Caco-2 (cell line): ENCODE results near the gene SKOR1. TPM values are rescaled to one million over a fixed set of nuclear protein-coding genes. Genes with fewer than 3 reads are reported as not detected.

Experiments
- BruUV-seq: library from RNA; stranded (reverse); fragments of 400-500 nt; replicated peaks from 2 replicates; lab custom pipeline; 2021; lab: Mats Ljungman, UMichigan
- CTCF ChIA-PET: fragments of 300-600 bp; sonication (Branson Sonifier 250); formaldehyde crosslinking; loops from one replicate; lab custom pipeline; 2022; ENCODE audit warnings: antibody characterized with exemption; lab: Charles Lee
- POLR2A ChIA-PET: fragments of 300-600 bp; sonication (Branson Sonifier 250); formaldehyde crosslinking; loops from one replicate; lab custom pipeline; 2022; ENCODE audit warnings: antibody characterized with exemption; lab: Charles Lee
- DNase-seq, 2 experiments: peaks; one replicate each; pipeline versions ENCODE4 v3.0.0 to v3.0.0-alpha.2; 2020 to 2022
- H3K27me3 ChIP-seq: replicated peaks from 2 replicates; pipeline ENCODE4 v1.6.0; 2011; ENCODE audit warnings: low read length; ENCODE audit not compliant: control insufficient read depth, insufficient read depth
- H3K36me3 ChIP-seq: 2 replicates; pipeline ENCODE4 v1.5.1; 2011; ENCODE audit warnings: low read length; ENCODE audit not compliant: control insufficient read depth, insufficient read depth
- H3K4me1 ChIP-seq: fragments of 250-450 bp; sonication (Bioruptor Pico); 2 replicates; pipeline ENCODE4 v1.5.1; 2020; ENCODE audit warnings: mild to moderate bottlenecking
- H3K4me3 ChIP-seq: 2 replicates; pipeline ENCODE4 v1.5.1; 2011; ENCODE audit warnings: low read depth, mild to moderate bottlenecking, control low read depth, low read length
- H3K9me3 ChIP-seq: fragments of 250-450 bp; sonication (Bioruptor Pico); 2 replicates; pipeline ENCODE4 v1.5.1; 2020; ENCODE audit warnings: mild to moderate bottlenecking, moderate library complexity
- H3K27ac Mint-ChIP-seq: one replicate; pipeline ENCODE4 v1.8.0; 2022; ENCODE audit warnings: mixed read lengths; ENCODE audit not compliant: unreplicated experiment
- H3K27me3 Mint-ChIP-seq: one replicate; pipeline ENCODE4 v1.8.0; 2022; ENCODE audit warnings: mixed read lengths; ENCODE audit not compliant: insufficient read depth, unreplicated experiment
- H3K36me3 Mint-ChIP-seq: one replicate; pipeline ENCODE4 v1.8.0; 2022; ENCODE audit warnings: mild to moderate bottlenecking, mixed read lengths; ENCODE audit not compliant: insufficient read depth, unreplicated experiment
- H3K4me1 Mint-ChIP-seq: one replicate; pipeline ENCODE4 v1.8.0; 2022; ENCODE audit warnings: low read depth, mixed read lengths; ENCODE audit not compliant: unreplicated experiment
- H3K4me3 Mint-ChIP-seq: one replicate; pipeline ENCODE4 v1.8.0; 2022; ENCODE audit warnings: mild to moderate bottlenecking, moderate library complexity, mixed read lengths; ENCODE audit not compliant: unreplicated experiment
- H3K9me3 Mint-ChIP-seq: one replicate; pipeline ENCODE4 v1.8.0; 2022; ENCODE audit warnings: mixed read lengths; ENCODE audit not compliant: unreplicated experiment
- CTCF ChIP-seq, 2 experiments: fragments of 200-600 bp in 1 of 2; IDR thresholded peaks; 1 replicate in 1 of 2; 2 replicates in 1 of 2; pipeline versions ENCODE4 v1.5.1 to v1.8.0; 2011 to 2022; ENCODE audit warnings: antibody characterized with exemption in 1 of 2, control low read depth in 1 of 2, inconsistent platforms in 1 of 2, low read depth in 1 of 2, low read length in 1 of 2, mild to moderate bottlenecking in 1 of 2, moderate library complexity in 1 of 2; ENCODE audit not compliant: insufficient read depth in 1 of 2, severe bottlenecking in 1 of 2, unreplicated experiment in 1 of 2
- intact Hi-C: fragments of 100-400 bp; cut with micrococcal nuclease; formaldehyde crosslinking; loops from one replicate; pipeline ENCODE4 v1.10.0; 2022; ENCODE audit not compliant: unreplicated experiment
- total RNA-seq: library from RNA; stranded (reverse); gene quantifications from 2 replicates; pipeline ENCODE4 v1.2.3, GENCODE V29; 2022

SKOR1 gene
- total RNA-seq, 1 experiment from 2014 or later = not detected

GRCh38 chr15:67824197-67824968 is 926 bp upstream of the SKOR1 start:
- Mint-ChIP-seq H3K27me3 (peaks cover 25% of the 10 kb centered on the region), H3K36me3 (no peaks in the 10 kb centered on the region), H3K27ac (no peak overlapping the region), H3K9me3 (no peaks in the 10 kb centered on the region), H3K4me3 (peak overlapping the region; percentile 82), H3K4me1 (peaks cover 12% of the 10 kb centered on the region)
- Histone ChIP-seq H3K4me3 (no peak overlapping the region), H3K27me3 (no peaks in the 10 kb centered on the region; the same call in 1 of the 2 replicates), H3K9me3 (no peaks in the 10 kb centered on the region), H3K36me3 (no peaks in the 10 kb centered on the region), H3K4me1 (no peaks in the 10 kb centered on the region; the same call in 1 of the 2 replicates)
- DNase-seq = no peak
- no peak for TF ChIP-seq CTCF (IDR thresholded peaks at IDR 0.05; ENCODE audit: insufficient read depth in 1 of 2, low read depth in 1 of 2, low read length in 1 of 2, severe bottlenecking in 1 of 2, unreplicated experiment in 1 of 2)
- ChIA-PET POLR2A (no interaction called here), CTCF (interaction anchor here (1.6 kb wide), 1 partner anchor 11 kb away, joined by 4 read pairs; no protein-coding TSS in a partner anchor)
- intact Hi-C loops = no loop called here
- BruUV-seq = no TSS peak

GRCh38 chr15:67825881-67826716 is 790 bp downstream of the SKOR1 start:
- H3K27ac Mint-ChIP-seq = no peak overlapping the region
- H3K4me3 Mint-ChIP-seq = no peak overlapping the region

More at GRCh38 chr15:67825881-67826716, 790 bp downstream of the SKOR1 start:
- POLR2A ChIA-PET = no interaction called here
- Histone ChIP-seq H3K4me1 (no peaks in the 10 kb centered on the region; the same call in 1 of the 2 replicates), H3K27me3 (no peaks in the 10 kb centered on the region; the same call in 1 of the 2 replicates), H3K36me3 (no peaks in the 10 kb centered on the region), H3K4me3 (no peak overlapping the region), H3K9me3 (no peaks in the 10 kb centered on the region)
- Mint-ChIP-seq H3K4me1 (peaks cover 12% of the 10 kb centered on the region), H3K9me3 (no peaks in the 10 kb centered on the region), H3K27me3 (peaks cover 25% of the 10 kb centered on the region), H3K36me3 (no peaks in the 10 kb centered on the region)
- DNase-seq = no peak
- CTCF ChIA-PET = no interaction called here
- TF ChIP-seq CTCF (IDR thresholded peaks at IDR 0.05; ENCODE audit: insufficient read depth in 1 of 2, low read depth in 1 of 2, low read length in 1 of 2, severe bottlenecking in 1 of 2, unreplicated experiment in 1 of 2) = no peak
- no TSS peak for BruUV-seq
- intact Hi-C loops = no loop called here
